SK-N-SH treated with all-trans-retinoic acid at 6 μM for 48 hours (cell line): Measurements from ENCODE around the gene APBA2.

Experiments used
- ATAC-seq: fragments of 200-7000 bp; cut with Tn5 transposase; 3 replicates; pipeline ENCODE4 v1.9.1; 2020; ENCODE audit warnings: mild to moderate bottlenecking, moderate library complexity
- ARNTL ChIP-seq: fragments of 450-650 bp; formaldehyde crosslinking; IDR thresholded peaks from 2 replicates; pipeline ENCODE4 v1.5.0; 2020; ENCODE audit warnings: low read depth, mild to moderate bottlenecking, moderate library complexity, borderline replicate concordance
- BACH2 ChIP-seq: fragments of 250-450 bp; sonication (Bioruptor Pico); IDR thresholded peaks from 2 replicates; pipeline ENCODE4 v1.9.0; 2021; ENCODE audit warnings: mild to moderate bottlenecking, borderline replicate concordance
- CSDC2 ChIP-seq: fragments of 250-450 bp; sonication (Bioruptor Pico); IDR thresholded peaks from 2 replicates; pipeline ENCODE4 v1.5.0; 2020; ENCODE audit warnings: mild to moderate bottlenecking, moderate library complexity
- ESRRG ChIP-seq: fragments of 250-450 bp; sonication (Bioruptor Pico); IDR thresholded peaks from 2 replicates; pipeline ENCODE4 v1.6.1; 2021; ENCODE audit warnings: mild to moderate bottlenecking
- OSR1 ChIP-seq: fragments of 250-450 bp; sonication (Bioruptor Pico); IDR thresholded peaks from 2 replicates; pipeline ENCODE4 v1.8.0; 2022; ENCODE audit warnings: moderate library complexity, mild to moderate bottlenecking, inconsistent platforms
- RARB ChIP-seq: fragments of 250-450 bp; sonication (Bioruptor Pico); IDR thresholded peaks from 2 replicates; pipeline ENCODE4 v1.8.0; 2021; ENCODE audit warnings: mild to moderate bottlenecking, moderate library complexity
- SNAI2 ChIP-seq: fragments of 250-450 bp; sonication (Bioruptor Pico); IDR thresholded peaks from 2 replicates; pipeline ENCODE4 v1.5.0; 2020; ENCODE audit warnings: mild to moderate bottlenecking, moderate library complexity
- TOX ChIP-seq: fragments of 250-450 bp; sonication (Bioruptor Pico); IDR thresholded peaks from 2 replicates; pipeline ENCODE4 v1.8.0; 2021; ENCODE audit warnings: mild to moderate bottlenecking, moderate library complexity, borderline replicate concordance
- ZC3H10 ChIP-seq: fragments of 250-450 bp; sonication (Bioruptor Pico); IDR thresholded peaks from 2 replicates; pipeline ENCODE4 v1.5.1; 2021; ENCODE audit warnings: mild to moderate bottlenecking, moderate library complexity
- ZFP3 ChIP-seq: fragments of 250-450 bp; sonication (Bioruptor Pico); IDR thresholded peaks from 2 replicates; pipeline ENCODE4 v1.5.0; 2020; ENCODE audit warnings: mild to moderate bottlenecking, moderate library complexity
- ZFP30 ChIP-seq: fragments of 450-650 bp; formaldehyde crosslinking; IDR thresholded peaks from 2 replicates; pipeline ENCODE4 v1.5.0; 2022; ENCODE audit warnings: mild to moderate bottlenecking, moderate library complexity
- ZNF565 ChIP-seq: fragments of 450-650 bp; formaldehyde crosslinking; conservative IDR thresholded peaks from 2 replicates; pipeline ENCODE4 v1.5.0; 2020; ENCODE audit warnings: low read depth, mild to moderate bottlenecking, moderate library complexity
- ZNF70 ChIP-seq: fragments of 450-650 bp; formaldehyde crosslinking; IDR thresholded peaks from 2 replicates; pipeline ENCODE4 v1.5.0; 2020; ENCODE audit warnings: mild to moderate bottlenecking, moderate library complexity
- ZNF8 ChIP-seq: fragments of 450-650 bp; formaldehyde crosslinking; IDR thresholded peaks from 2 replicates; pipeline ENCODE4 v1.5.0; 2020; ENCODE audit warnings: mild to moderate bottlenecking, moderate library complexity
- TF ChIP-seq, protein P1 (sequence below): fragments of 250-450 bp; sonication (Bioruptor Pico); IDR thresholded peaks from 2 replicates; pipeline ENCODE4 v1.5.1; 2021; ENCODE audit warnings: mild to moderate bottlenecking, moderate library complexity
- TF ChIP-seq, protein P2 (sequence below): fragments of 250-450 bp; sonication (Bioruptor Pico); IDR thresholded peaks from 2 replicates; pipeline ENCODE4 v1.8.0; 2021; ENCODE audit warnings: low read depth, mild to moderate bottlenecking, moderate library complexity, borderline replicate concordance
- TF ChIP-seq, protein P3 (sequence below): fragments of 250-450 bp; sonication (Bioruptor Pico); IDR thresholded peaks from 2 replicates; pipeline ENCODE4 v1.5.1; 2020; ENCODE audit warnings: low read depth, mild to moderate bottlenecking, moderate library complexity
- TF ChIP-seq, protein P4 (sequence below): fragments of 250-450 bp; sonication (Bioruptor Pico); IDR thresholded peaks from 2 replicates; pipeline ENCODE4 v1.8.0; 2020; ENCODE audit warnings: mild to moderate bottlenecking, moderate library complexity, borderline replicate concordance

Gene APBA2

DNA sequence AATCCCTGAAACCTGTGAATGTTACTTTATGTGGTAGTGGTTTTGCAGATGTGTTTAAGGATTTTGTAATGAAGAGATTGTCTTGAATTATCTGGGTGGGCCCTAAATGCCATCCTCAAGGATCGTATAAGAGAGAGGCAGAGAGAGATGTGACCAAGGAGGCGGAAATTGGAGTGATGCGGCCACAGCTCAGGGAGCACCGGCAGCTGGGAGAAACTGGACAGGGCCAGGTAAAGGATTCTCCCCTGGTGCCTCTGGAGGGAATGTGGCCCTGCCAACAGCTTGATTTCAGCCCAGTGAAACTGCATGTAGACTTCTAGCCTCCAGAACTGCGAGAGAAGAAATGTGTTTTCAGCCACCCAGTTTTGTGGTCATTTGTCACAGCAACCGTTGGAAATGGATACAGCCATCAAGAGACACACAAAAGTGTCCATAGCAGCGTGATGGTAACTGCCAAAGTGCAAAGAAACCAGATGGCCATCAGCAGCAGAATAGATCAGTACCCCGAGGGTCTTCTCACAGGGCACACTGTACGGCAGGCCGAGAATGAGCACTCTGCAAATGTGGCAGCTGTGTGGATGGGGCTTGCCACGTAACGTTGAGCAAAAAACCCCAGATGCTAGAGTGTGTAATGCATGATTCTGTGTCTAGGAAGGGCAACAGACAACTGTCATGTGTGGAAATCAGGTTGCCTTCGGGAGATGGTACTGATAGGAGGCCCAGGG, 12.2 kb downstream of the APBA2 start:
- ATAC-seq = no peak
- TF ChIP-seq TOX (no peak), BACH2 (no peak), ESRRG (CRISPR knock-in tag) (no peak), ZNF70 (CRISPR knock-in tag) (no peak), RARB (no peak)
- TF ChIP-seq, protein P1, sequence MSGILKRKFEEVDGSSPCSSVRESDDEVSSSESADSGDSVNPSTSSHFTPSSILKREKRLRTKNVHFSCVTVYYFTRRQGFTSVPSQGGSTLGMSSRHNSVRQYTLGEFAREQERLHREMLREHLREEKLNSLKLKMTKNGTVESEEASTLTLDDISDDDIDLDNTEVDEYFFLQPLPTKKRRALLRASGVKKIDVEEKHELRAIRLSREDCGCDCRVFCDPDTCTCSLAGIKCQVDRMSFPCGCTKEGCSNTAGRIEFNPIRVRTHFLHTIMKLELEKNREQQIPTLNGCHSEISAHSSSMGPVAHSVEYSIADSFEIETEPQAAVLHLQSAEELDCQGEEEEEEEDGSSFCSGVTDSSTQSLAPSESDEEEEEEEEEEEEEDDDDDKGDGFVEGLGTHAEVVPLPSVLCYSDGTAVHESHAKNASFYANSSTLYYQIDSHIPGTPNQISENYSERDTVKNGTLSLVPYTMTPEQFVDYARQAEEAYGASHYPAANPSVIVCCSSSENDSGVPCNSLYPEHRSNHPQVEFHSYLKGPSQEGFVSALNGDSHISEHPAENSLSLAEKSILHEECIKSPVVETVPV (CRISPR knock-in tag) = no peak
- TF ChIP-seq, all 23 proteins: peak for 0

DNA sequence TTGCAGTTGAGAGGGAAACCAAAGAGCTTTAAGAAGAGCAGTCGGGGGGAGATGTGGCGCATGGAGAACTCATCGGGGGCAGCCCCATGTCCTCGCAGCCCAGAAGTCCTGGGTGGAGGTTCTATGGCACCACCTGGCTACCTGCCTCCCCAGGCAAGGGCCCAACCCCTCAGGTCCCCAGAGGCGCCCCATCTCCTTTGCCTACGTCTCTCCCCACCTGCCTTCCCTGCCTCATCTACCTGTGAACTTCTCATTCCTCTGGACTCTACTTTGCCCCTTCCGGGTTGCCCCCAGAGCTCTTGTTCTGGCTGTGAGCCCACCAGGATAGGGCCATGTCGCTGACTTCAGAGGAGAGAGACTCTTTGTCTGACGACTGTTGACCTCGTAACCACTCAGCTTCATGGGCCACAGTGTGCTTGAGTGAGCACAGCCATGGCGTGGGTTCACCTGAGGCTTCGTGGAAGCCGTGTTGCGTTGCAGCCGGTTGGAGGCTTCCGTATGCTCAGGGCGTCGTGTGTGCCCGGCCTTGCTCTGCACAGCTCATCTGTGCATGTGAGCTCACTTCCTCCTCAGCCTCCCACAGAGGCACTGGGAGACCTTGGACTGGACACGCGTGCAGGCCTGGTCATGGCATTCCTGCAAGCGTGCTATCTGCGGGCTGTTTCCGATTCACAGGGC, 13.4 kb downstream of the APBA2 start:
- TF ChIP-seq ESRRG (CRISPR knock-in tag) = no peak
- no peak for ATAC-seq

DNA sequence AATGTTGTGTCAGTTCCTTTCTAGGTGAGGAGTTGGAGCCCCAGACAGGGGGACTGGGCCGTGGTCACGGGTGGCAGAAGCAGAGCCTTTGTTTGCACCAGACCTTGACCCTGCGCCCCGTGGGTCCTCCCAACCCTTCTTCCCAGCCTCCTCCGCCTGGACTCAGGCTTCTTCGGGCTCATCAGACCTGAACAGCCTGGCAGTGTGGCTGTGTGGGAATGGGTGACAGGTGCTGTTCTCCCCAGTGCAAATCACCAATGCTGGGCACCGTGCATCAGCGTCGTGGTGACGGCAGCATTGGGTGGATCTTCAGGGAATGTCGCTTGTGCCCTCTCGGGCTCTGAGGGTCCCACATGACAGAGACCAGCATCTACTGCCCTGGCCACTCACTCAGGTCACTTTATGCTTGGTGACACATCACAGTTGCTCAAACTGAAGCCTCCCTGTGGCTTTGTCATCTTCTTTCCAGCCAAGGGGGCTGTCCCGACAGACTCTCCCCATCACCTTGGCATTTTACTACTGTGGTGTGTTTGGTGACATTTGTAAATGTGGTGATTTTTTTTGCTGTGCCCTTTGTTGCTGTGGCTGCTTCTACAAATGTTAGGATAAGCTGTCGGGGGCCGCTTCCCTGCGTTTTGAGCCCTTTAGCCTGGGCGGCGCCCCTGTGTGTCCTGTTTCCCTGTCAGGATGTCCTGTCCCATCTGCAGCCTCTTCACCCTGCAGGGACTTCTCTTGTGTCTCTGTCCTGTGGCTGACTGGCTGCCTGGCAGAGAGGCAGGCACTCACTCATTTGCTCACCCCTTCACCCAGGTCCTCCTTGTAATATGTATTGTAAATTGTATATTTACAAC, 14.5 kb downstream of the APBA2 start:
- no peak for ATAC-seq

DNA sequence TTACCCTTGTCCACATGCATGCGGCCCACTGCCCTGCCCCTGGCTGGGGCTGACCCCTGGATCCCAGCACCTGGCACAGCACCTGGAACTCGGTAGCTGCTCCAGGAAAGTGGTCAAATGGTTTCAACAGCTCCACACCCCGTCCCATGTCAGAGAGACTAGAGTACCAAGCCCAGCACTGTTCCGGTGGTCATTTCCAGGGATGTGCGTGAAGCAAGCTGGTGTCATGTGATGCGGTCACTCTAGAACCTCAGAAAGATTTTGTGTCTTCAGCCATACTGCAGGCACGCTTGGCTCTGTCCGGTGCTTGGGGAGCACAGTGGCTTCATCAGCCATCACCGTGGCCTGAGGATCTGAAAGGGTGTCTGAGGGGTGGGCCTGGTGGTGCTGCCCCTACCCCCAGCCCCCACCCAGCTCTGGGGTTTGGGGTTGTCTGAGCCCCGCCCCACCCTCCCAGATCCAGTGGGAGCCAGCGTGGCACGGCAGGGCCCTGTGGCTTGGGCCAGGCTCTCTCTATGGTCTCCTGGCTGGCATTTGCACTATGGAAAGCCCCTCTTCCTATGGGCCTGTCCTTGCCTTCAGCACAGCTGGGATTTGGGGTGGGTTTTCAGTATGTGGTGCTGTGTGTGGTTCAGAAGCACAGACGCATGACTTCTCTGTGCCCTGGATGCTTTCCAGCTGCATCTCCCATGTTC, 15.3 kb downstream of the APBA2 start:
- TF ChIP-seq OSR1 (CRISPR knock-in tag) = no peak
- TF ChIP-seq TOX = no peak
- no peak for TF ChIP-seq ZFP30
- TF ChIP-seq, protein P2, sequence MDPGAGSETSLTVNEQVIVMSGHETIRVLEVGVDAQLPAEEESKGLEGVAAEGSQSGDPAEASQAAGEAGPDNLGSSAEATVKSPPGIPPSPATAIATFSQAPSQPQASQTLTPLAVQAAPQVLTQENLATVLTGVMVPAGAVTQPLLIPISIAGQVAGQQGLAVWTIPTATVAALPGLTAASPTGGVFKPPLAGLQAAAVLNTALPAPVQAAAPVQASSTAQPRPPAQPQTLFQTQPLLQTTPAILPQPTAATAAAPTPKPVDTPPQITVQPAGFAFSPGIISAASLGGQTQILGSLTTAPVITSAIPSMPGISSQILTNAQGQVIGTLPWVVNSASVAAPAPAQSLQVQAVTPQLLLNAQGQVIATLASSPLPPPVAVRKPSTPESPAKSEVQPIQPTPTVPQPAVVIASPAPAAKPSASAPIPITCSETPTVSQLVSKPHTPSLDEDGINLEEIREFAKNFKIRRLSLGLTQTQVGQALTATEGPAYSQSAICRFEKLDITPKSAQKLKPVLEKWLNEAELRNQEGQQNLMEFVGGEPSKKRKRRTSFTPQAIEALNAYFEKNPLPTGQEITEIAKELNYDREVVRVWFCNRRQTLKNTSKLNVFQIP = no peak
- no peak for TF ChIP-seq ZNF565 (CRISPR knock-in tag)
- no peak for TF ChIP-seq ZNF70 (CRISPR knock-in tag)
- no peak for TF ChIP-seq SNAI2 (CRISPR knock-in tag)
- TF ChIP-seq, all 23 proteins: peak for 0
- ATAC-seq = no peak

More for the DNA sequence above, 14.5 kb downstream of the APBA2 start:
- TF ChIP-seq SNAI2 (CRISPR knock-in tag) (no peak), BACH2 (no peak), ZNF8 (CRISPR knock-in tag) (no peak)
- TF ChIP-seq, protein P3, sequence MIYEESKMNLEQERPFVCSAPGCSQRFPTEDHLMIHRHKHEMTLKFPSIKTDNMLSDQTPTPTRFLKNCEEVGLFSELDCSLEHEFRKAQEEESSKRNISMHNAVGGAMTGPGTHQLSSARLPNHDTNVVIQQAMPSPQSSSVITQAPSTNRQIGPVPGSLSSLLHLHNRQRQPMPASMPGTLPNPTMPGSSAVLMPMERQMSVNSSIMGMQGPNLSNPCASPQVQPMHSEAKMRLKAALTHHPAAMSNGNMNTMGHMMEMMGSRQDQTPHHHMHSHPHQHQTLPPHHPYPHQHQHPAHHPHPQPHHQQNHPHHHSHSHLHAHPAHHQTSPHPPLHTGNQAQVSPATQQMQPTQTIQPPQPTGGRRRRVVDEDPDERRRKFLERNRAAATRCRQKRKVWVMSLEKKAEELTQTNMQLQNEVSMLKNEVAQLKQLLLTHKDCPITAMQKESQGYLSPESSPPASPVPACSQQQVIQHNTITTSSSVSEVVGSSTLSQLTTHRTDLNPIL (CRISPR knock-in tag) = no peak
- TF ChIP-seq, all 23 proteins: peak for 0

DNA sequence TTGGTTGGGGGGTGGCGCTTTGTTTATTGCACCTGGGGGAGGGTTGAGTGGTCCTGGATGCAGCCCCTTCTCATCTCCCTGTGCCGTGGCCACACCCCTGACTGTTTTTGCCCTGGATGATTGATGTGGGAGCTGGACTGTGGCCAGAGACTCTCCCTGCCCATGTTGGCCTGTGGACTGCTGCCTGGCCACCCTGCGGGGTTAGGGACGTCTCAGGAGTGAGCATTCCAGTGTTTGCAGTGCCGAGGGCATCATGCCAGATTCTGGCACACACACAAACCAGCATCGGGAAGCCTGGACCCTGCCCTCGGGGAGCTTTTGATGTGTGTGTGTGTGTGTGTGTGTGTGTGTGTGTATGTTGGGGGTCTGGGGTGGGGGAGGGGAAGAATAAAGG, 15.8 kb downstream of the APBA2 start:
- TF ChIP-seq, protein P4, sequence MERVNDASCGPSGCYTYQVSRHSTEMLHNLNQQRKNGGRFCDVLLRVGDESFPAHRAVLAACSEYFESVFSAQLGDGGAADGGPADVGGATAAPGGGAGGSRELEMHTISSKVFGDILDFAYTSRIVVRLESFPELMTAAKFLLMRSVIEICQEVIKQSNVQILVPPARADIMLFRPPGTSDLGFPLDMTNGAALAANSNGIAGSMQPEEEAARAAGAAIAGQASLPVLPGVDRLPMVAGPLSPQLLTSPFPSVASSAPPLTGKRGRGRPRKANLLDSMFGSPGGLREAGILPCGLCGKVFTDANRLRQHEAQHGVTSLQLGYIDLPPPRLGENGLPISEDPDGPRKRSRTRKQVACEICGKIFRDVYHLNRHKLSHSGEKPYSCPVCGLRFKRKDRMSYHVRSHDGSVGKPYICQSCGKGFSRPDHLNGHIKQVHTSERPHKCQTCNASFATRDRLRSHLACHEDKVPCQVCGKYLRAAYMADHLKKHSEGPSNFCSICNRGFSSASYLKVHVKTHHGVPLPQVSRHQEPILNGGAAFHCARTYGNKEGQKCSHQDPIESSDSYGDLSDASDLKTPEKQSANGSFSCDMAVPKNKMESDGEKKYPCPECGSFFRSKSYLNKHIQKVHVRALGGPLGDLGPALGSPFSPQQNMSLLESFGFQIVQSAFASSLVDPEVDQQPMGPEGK (CRISPR knock-in tag) = no peak
- TF ChIP-seq ZFP3 (no peak), CSDC2 (no peak), RARB (no peak), ARNTL (CRISPR knock-in tag) (no peak), TOX (no peak), ZC3H10 (no peak), BACH2 (no peak), OSR1 (CRISPR knock-in tag) (no peak), ZNF565 (CRISPR knock-in tag) (no peak), ZFP30 (no peak), ZNF8 (CRISPR knock-in tag) (no peak)
- TF ChIP-seq, protein P3 (CRISPR knock-in tag) = no peak
- TF ChIP-seq, protein P1 (CRISPR knock-in tag) = no peak
- TF ChIP-seq, protein P2 = no peak
- TF ChIP-seq, all 23 proteins: peak for 0
- no peak for ATAC-seq
